ENCODE data around the gene ENTPD5.

DNA sequence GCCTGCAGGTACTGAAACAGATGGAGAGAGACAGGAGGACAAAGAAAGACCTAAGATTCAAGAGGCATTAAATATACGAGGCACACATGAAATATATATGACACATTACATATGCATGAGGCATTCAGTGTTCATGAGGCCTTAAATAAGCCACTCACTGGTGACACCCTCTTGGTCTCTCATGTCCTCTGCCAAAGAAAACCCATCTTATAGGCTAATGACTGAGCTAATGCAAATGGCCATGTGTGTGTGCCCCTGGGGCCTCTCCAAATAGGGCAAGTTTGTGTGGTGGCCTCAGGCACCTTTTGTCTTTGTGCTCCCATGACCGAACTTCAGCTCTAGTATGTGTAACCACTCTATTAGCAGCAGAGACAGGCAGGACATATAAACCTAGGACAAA, 50.2 kb downstream of the ENTPD5 start:
- TF ChIP-seq POLR2A (IDR thresholded peaks at IDR 0.05; ENCODE audit: low read length): no peak
- TF ChIP-seq GATA1 (IDR thresholded peaks at IDR 0.05; ENCODE audit: low read depth, low read length): no peak
